ENCODE measurements around the gene KIF21B.

The KIF21B gene

DNA sequence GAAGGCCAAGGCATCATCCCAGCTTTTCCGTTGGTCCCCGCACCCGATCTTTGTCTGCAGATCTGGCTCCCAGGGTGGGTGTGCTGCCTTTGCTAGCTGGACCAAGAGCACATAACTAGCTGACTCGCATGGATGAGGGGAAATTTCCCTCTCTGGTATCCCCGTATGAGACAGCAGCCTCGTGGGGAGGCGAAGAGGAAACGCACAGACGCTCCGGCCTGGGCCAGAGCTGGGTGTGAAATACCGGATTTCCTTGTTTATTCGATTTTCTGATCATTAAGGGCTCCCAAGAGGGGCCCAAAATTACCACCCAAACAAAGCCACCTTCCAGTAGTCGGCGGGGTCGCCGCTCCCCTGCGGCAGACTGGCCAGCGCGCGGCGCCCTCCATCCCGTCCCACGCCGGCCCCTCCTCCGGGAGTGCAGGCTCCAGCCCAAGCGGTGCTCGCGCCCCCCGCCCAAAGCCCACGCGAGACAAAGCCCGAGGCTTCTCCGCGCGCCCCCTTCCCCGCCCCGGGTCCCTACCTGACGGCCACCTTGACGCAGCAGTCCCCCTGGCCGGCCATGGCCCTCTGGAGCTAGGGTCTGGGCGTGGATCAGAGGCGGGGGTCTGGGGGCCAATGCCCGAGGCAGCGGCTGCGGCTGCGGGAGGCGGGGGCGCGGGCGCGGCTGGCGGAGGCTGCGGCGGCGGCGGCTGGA is 546 bp downstream of the KIF21B start:
- H3K4me3 ChIP-seq (ENCODE audit: low read length): peak overlapping the region; percentile 87
- DNase-seq (ENCODE audit: low read depth, low spot score): no peak

DNA sequence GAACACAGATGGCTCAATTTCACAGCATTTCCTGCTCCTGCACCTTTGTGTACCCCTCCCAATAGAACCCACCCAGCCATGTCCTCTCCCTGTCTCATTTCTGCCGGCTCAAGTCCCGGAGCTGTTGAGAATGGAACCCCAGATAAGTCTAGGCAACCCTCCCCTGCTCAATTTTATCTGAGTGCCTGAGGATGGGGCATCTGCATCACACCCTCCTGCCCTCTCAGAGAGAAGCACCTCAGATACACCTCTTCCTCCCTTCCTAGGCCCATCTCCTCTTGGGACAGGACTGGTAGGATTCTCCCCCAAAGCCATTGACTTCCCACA is 1.1 kb downstream of the KIF21B start:
- no peak for DNase-seq (ENCODE audit: low read depth, low spot score)
- peak overlapping the region; percentile 87 for H3K4me3 ChIP-seq (ENCODE audit: low read length)

DNA sequence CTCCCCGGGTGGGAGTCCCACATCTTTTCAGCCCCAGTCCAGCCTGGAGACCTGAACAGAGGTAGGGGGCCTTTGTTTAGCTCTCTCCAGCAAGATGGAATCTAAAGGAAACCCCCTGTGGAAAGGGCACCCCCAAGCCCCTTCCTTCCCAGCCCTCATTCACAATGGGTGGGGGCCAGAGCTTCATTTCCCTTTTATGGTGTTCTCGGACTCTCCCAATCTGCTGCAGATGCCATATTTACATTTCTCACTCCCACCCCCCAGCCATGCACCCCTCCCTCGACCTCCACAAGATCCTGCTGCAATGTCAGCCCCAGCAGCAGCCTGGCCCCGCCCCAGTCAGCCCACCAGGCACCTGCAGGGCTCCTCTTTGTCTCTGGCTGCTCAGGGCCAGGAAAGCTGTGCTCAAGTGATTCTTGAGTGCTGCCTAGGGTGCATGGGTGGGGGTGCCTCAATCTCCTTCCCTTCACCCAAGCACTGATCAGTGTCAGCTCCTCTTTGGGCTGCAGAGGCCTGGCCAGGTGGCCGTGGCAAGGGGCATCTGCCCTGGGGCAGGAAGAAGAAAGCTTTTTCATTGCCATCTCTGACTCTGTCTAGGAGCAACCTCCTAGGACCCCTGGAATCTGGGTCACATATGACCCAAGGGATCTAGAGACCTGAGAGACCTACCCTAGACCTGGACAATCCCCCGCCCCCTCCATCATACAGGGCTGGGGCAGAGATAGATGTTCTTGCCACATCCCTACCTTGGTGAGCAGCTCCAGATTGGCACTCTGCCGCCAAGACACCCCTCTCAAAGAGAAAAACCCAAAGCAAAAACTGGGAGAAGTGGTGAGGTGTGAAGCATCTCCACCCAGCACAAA is 1.7 kb downstream of the KIF21B start:
- peak overlapping the region; percentile 87 for H3K4me3 ChIP-seq (ENCODE audit: low read length)
- peak; percentile 67 for DNase-seq (ENCODE audit: low read depth, low spot score)

DNA sequence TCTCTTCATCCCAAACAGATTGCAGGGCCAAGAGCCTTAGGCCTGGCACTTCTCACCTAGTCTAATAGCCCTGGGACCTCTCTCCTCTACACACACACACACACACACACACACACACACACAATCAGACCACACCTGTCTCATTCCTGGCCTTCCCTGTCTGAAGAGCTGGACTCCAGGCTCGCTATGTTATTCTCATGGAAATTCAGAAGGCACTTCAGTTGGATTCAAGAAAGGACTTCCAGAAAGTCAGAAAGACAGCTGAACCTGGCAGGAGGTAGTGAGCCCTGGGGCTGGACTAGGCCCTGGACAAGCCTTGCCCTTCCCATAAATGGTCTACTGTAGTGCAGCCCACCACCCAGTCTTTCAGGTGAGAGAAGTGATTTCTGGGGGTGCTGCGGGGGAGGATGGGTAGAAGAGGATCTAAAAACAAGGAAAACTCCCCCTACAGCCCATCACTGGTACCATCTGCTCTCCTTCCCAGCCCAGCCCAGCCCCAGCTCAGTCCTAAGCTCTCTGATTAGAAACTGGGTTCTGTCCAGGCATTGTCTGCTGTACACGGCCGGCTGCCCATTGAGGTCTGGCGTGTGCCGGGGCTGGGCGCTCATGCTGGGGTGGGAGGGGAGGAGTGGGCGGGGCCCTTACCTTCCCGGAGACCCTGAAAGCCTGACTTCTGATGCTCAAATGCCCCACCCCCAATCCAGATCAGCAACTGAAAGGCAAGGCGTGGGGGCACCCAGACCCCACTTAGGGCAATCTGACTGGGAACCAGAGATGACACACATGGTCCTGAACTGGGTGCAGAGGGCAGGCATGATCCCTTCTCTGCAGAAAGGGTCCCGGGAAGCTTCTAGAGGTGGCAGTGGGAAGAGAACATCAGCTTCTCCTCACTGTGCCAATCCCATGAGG is 2.5 kb downstream of the KIF21B start:
- H3K4me3 ChIP-seq (ENCODE audit: low read length): peak overlapping the region; percentile 87
- peak; percentile 61 for DNase-seq (ENCODE audit: low read depth, low spot score)

DNA sequence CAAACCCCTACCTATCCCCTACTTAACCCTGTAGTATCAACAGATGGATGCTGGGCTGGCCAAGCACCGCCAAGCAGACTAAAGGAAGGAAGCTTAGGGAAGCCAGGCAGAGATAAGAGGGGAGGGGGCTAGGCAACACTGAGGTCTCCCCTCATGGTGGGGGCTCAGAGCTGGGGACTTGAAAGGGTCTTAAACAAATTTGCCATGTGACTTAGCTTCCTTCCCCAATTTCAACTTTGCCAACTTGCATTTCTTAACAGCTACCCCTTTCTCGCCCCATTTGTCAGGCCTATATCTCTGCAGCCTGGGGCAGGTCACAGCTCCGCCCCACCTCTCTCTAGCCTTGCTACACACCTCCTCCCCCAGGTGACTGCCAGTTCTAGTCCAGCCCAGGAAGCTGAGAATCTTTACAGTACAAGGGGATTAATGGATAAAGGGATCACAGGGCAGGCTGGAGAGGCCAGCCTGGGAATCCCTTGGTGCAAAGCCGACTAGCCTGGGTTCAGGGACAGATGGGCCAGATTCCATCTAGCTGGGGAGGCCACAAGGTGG is 3.4 kb downstream of the KIF21B start:
- DNase-seq (ENCODE audit: low read depth, low spot score): no peak
- peak overlapping the region; percentile 1 for H3K4me3 ChIP-seq (ENCODE audit: low read length)

DNA sequence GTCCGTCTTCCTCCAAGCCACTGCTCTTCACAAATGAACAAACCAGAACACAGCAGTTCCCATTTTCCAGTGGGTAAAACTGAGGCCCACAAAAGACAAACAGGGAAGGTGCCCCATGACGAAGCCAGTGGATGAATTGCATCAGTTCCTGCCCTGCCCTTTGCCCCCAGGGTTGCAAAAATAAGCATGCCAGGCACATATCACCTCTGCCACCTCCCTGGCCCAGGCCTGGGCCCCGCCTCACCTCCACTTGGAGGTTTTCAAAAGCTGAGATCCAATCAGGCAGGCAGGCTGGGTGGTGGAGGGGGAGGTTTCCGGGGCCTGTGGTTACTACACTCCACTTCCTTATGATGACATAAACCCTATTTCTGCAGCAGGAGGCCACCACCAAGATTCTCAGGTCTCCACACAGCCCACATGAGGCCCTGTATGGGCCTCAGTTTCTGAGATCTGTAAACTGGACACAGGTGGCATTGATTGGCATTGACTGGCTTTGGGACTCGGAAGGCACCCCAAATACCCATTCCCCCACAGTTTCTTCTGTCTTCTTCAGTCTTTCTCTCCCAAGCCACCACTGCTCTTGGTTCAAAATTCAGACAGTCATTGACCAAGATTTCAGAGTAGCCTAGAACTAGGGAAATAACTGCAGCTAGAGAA is 4.1 kb downstream of the KIF21B start:
- H3K4me3 ChIP-seq (ENCODE audit: low read length): peak overlapping the region; percentile 1
- peak; percentile 95 for DNase-seq (ENCODE audit: low read depth, low spot score)

DNA sequence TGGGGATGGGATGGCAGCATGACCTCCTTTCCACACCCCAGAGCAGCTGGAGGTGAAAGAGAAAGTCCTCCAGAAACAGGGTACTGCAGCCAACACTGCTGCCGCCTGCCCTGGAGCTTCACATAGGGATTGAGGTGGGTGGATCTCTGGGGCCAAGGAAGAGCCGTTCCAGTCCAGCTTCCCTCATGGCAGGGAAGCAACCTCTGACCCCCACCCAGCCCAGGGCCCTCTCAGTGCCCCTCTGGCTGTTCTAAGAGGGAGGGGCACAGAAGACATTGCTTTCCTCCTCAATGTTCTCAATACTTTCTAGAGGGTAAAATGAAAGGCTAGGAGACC is 5.7 kb downstream of the KIF21B start:
- no peak for DNase-seq (ENCODE audit: low read depth, low spot score)
- no peak overlapping the region for H3K4me3 ChIP-seq (ENCODE audit: low read length)

DNA sequence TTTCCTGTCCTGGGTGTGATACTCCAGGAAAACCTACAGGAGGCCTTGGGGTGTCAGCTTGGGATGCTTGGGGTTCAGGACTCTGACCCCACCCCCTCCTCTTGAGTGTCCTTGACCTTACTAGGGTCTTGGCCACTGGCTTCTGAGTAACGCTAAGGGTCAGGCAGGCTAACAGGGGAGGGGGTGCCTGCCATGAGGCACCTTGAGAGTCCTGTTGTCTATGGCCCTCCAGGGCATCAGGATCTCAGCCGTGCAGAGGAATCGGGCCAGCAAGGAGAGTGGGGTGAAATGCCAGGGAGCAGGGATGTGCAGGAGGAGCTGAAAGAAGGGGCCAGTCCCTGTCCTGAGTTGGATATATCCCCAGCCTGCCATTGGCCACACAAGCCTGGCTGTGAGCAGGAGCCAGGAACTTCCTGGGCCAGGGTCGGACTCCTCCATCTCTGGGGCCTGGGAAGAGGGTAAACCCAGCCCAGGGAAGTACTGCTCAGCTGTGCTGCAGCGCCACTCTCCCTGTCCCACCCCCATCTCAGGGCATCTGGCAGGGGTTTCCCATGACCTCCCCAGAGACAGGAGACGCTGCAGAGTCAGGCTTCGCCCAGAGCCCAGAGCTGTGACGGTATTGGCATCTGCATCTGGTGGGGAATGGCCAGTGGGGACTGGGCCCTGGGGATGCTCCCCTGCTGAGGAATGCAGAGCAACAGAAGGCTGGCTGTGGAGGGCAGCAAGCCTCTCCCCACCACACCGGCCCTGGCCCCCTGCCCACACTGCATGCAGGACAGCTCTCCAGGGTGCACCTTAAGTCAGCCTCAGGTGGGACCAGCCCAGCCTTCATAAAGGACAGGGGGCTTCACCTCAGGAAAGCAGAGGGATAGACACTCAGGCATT is 6.3 kb downstream of the KIF21B start:
- no peak overlapping the region for H3K4me3 ChIP-seq (ENCODE audit: low read length)
- DNase-seq (ENCODE audit: low read depth, low spot score): no peak

DNA sequence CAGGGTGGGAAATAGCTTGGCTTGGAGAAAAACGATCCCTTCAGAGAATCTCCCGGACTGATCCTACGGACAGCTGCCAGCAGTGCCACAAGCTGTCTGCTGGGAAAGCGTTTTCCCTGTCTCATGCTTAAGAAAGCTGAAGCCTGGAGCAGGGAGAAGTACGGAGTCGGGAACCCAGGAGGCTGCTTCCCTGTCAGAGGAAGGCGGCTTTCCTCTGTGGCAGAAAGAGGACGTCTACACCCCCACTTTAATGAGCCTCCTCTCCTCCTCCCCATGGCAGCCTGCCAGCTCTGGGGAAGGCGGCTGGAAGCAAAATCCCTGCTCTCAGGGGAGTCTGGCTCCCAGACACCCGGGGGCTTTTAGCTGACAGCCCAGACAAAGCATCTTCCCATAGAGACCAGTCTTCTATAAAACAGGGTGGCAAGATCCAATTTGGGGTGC is 7.3 kb downstream of the KIF21B start:
- DNase-seq (ENCODE audit: low read depth, low spot score): no peak
- no peak overlapping the region for H3K4me3 ChIP-seq (ENCODE audit: low read length)

DNA sequence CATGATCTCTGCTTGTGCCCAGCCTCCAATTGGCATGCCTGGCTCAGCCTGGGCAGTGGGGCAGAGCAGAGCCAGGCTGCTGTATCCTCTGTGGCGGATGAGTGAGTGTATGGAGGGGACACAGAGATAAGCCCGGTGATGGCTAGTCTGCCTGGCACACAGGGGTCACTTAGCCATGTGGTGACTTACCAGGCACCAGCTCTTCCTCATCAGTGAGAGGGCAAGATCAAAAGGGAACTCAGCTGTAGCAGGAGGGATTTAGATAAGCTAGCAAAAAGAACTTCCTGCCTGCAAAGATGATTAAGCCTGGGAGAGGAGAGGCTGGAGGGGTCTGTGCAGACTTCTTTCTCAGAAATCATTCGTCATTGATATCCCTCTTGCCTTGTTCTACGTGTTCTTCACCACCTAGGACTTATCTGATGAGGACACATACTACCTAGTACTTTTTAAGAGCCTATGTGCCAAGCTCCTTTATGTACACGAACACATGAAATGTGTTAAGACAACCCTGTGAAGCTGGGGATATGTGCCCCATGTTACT is 7.9 kb downstream of the KIF21B start:
- DNase-seq (ENCODE audit: low read depth, low spot score): no peak

DNA sequence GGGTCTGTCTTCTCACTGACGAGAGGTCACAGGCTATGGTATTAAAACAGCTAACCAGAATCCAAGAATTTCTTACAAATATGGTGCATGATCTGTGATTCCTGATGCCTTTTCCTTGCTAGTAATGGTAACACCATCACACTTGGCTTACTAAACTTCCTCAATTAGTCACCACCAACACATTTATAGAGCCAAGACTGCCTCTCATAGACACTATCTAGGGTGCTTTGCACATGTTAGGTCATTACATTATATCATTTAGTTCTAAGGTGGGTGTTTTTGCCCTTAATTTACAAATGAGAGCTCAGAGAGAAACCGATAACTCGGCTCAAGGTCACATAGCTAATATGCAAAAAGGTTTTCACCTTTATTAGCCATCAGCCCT is 8.7 kb downstream of the KIF21B start:
- DNase-seq (ENCODE audit: low read depth, low spot score): no peak
- H3K4me3 ChIP-seq (ENCODE audit: low read length): no peak overlapping the region

More for the DNA sequence above, 7.9 kb downstream of the KIF21B start:
- H3K4me3 ChIP-seq (ENCODE audit: low read length): no peak overlapping the region

DNA sequence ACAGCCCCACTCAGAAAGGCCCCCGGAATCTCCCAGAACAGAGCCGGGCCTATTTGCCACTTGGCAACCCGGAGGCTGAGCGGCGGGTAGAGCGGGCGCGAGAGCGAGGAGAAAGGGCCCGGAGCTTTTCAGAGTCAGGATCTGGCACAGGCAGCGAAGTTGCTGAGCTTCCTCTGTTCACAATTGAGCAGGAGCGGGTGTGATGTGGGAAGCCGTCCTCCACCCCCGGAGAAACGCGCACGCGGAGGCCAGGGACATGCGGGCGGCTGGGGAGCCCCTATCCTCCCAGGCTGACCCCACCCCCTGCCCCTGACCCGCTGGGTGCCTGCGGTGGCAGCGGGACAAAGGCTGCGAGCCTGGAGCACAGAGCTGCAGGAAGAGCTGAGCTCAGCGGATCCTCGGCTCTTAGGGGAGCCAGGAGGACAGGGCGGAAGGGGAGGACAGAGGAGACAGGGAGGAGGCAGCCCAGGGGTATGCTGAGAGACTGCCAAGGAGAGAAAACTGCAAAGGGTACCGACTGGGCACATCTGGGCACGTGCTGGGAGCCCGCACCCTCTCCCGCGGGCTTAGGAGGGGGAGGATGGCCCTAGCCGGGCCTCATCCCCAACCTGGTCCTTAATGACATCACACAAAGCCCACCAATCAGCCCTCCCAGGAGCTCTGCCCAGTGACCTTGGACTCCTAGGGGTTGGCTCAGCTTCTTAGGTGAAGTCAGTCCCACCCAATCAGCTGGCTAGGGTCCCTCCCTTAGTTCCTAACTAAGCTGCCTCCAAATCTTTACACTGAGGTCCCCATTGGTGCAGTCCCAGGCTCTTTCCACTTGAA is 9.3 kb downstream of the KIF21B start:
- no peak overlapping the region for H3K4me3 ChIP-seq (ENCODE audit: low read length)
- DNase-seq (ENCODE audit: low read depth, low spot score): no peak

DNA sequence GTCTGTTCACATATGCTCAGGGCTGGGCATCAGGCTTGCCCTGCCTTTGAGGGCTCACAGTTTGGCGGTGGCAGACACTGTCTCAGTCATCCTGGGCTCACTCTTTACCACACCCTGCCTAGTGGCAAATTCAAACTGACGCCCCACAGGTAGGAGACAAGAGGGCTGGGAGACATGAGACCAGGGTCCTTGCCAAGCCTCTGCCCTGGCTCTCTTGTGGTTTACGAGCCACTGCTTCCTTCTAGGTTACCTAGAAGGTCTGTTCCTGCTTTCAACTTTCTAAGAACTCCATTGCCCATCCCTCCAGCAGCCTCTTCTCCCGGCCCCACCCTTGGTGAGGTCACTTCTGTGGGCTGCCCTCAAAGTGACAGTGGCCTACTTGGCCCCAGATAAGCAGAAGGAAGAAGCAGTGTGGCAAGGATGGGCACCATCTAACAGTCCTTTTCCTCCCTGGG is 10.5 kb downstream of the KIF21B start:
- no peak for DNase-seq (ENCODE audit: low read depth, low spot score)
- H3K4me3 ChIP-seq (ENCODE audit: low read length): no peak overlapping the region

DNA sequence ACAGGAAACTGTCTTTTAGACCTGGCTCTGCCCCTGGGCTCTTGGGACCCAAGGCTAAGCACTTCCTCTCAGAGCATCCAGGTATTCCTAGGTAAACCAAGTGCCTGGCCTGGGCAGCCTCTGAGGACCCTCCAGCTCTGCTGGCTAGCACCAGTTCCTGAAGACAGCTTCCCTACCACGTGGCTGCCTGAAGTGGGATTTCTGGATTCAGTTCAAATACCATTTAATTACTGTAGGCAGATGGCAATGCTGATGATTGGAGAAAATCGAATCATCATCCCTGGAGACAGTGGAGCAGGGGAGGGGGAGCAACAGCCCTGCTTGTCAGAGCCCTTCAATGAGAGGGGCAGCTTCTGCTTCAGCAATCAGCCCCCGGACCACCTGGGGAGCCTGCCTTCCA is 11.9 kb downstream of the KIF21B start:
- H3K4me3 ChIP-seq (ENCODE audit: low read length): no peak overlapping the region
- DNase-seq (ENCODE audit: low read depth, low spot score): no peak

DNA sequence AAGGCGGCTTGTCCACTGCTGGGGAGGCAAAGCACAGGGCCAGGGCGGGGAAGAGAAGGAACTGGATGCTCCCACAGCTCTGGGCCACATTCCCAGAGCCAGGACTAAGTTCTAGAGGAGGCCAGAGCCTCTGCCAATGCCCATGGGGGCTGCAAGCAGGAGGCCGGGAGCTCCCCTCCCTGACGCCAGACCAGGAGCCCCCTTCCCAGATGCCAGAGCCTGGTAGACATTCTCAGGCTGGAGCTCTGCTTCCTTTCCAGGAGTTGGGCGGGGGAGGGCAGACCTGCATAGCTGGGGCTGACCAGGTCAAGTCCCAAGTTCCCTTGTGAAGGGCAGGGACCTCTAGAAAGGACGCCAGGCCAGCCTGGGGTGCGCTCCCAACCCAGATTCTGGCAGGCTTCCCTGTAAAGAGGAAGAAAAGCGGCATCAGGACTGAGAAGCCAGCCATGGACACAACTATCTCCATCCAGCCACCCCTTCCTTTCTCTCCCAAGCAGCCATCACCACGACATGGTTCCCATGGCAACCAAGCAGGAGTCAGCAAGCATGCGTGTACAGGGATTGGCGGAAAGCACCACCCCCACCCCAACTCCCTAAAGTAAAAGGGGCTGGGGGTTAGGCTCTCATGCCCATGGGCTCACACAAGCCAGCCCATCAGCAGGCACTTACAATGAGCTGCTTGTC is 13.4 kb downstream of the KIF21B start:
- DNase-seq (ENCODE audit: low read depth, low spot score): no peak
- no peak overlapping the region for H3K4me3 ChIP-seq (ENCODE audit: low read length)

DNA sequence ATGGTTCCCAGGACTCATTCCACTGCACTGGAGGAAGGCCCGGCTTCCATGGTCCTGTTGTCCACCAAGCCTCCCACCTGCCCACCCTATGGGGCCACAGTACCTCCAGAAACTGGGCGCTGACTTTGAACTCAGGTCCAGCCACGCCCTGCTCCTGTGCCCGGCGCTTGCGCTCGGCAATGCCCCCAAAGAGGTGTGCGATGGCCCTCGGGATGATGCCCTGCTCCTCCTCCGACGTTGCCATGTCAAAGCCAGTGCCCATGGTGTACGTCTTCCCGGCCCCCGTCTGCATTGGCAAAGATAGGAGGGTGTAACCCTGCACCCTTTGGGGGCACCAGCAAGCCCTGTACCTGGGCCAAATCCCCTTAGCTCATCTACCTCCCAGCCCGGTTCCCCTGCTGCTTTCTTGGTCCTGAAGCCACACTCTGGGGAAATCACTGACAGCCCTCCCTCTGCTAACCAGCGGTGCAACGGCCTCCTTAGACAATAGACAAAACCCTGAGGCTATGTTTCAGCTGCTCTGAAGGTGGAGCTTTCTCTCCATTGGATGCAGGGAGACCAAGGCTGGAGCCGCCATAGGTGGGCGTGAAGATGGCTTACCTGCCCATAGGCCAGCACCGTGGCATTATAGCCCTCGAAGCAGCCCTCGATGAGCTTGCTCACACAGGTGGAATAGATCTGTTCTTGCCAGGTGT is 14.7 kb downstream of the KIF21B start:
- no peak for DNase-seq (ENCODE audit: low read depth, low spot score)
- no peak overlapping the region for H3K4me3 ChIP-seq (ENCODE audit: low read length)
